Endothelial cell of umbilical vein (primary cell): ENCODE results near the gene HRH2. TPM values are rescaled to one million over a fixed set of nuclear protein-coding genes. Genes with fewer than 3 reads are reported as not detected.

Experiments
- BruUV-seq: library from RNA; stranded (reverse); fragments of 400-500 nt; replicated peaks from 2 replicates; lab custom pipeline; 2021; lab: Mats Ljungman, UMichigan
- CTCF ChIA-PET: fragments of 300-600, 350-600 bp; sonication (Branson Sonifier 250); formaldehyde crosslinking; loops from one replicate; lab custom pipeline; 2021; ENCODE audit warnings: antibody characterized with exemption, inconsistent platforms; lab: Charles Lee
- POLR2A ChIA-PET: fragments of 300-600, 350-600 bp; sonication (Branson Sonifier 250); formaldehyde crosslinking; loops from one replicate; lab custom pipeline; 2021; ENCODE audit warnings: antibody characterized with exemption, inconsistent platforms; lab: Charles Lee
- DNase-seq: peaks from one replicate; pipeline ENCODE4 v3.0.0-alpha.2; 2011; ENCODE audit warnings: low read depth, low spot score
- FAIRE-seq: peaks from 2 replicates; lab custom pipeline; 2011; peaks lifted over from hg19 to GRCh38; lab: Jason Lieb, UNC
- H2AFZ ChIP-seq: 2 replicates; pipeline ENCODE4 v1.6.0; 2012; ENCODE audit warnings: low read depth, low read length, control low read depth, inconsistent platforms
- H3K27ac ChIP-seq: 2 replicates; pipeline ENCODE4 v1.5.1; 2011; ENCODE audit warnings: low read depth, mild to moderate bottlenecking, control low read depth, low read length, moderate library complexity; ENCODE audit not compliant: insufficient read depth
- H3K27me3 ChIP-seq, 2 experiments: 2 replicates each; pipeline versions ENCODE4 v1.6.0 to v1.6.1; 2011; ENCODE audit warnings: low read length in 2 of 2, mixed read lengths in 1 of 2; ENCODE audit not compliant: control insufficient read depth in 2 of 2, insufficient read depth in 2 of 2
- H3K36me3 ChIP-seq, 2 experiments: 2 replicates in 1 of 2; 3 replicates in 1 of 2; pipeline ENCODE4 v1.5.1; 2011; ENCODE audit warnings: low read length in 2 of 2, mild to moderate bottlenecking in 1 of 2, moderate library complexity in 1 of 2; ENCODE audit not compliant: control insufficient read depth in 2 of 2, insufficient read depth in 2 of 2; ENCODE audit errors: extremely low read depth in 1 of 2
- H3K4me1 ChIP-seq: 3 replicates; pipeline ENCODE4 v1.5.1; 2011; ENCODE audit warnings: mild to moderate bottlenecking, low read length; ENCODE audit not compliant: control insufficient read depth, insufficient read depth; ENCODE audit errors: extremely low read depth
- H3K4me2 ChIP-seq: 2 replicates; pipeline ENCODE4 v1.6.1; 2011; ENCODE audit warnings: low read length, control low read depth, mixed read lengths; ENCODE audit not compliant: insufficient read depth
- H3K4me3 ChIP-seq, 3 experiments: fragments of 200-600 bp in 1 of 3; sonication (generic), shearing (Covaris generic) in 1 of 3; replicated peaks in 1 of 3; 2 replicates each; pipeline ENCODE4 v1.5.1; 2011 to 2016; ENCODE audit warnings: control low read depth in 3 of 3, low read length in 3 of 3, mild to moderate bottlenecking in 2 of 3, inconsistent platforms in 1 of 3, low read depth in 1 of 3, moderate library complexity in 1 of 3; ENCODE audit not compliant: insufficient read depth in 1 of 3
- H3K79me2 ChIP-seq: 2 replicates; pipeline ENCODE4 v1.6.0; 2012; ENCODE audit warnings: low read length, inconsistent platforms; ENCODE audit not compliant: control insufficient read depth, insufficient read depth
- H3K9ac ChIP-seq: replicated peaks from 2 replicates; pipeline ENCODE3; 2011; ENCODE audit warnings: low read length, control low read depth; ENCODE audit not compliant: insufficient read depth; ENCODE audit errors: extremely low read depth
- H3K9me1 ChIP-seq: replicated peaks from 3 replicates; pipeline ENCODE4 v1.6.0; 2011; ENCODE audit warnings: mild to moderate bottlenecking, low read length; ENCODE audit not compliant: control insufficient read depth, insufficient read depth; ENCODE audit errors: extremely low read depth
- H3K9me3 ChIP-seq: replicated peaks from 2 replicates; pipeline ENCODE4 v1.5.1; 2012; ENCODE audit warnings: low read length, inconsistent platforms; ENCODE audit not compliant: control insufficient read depth, insufficient read depth
- H4K20me1 ChIP-seq: replicated peaks from 2 replicates; pipeline ENCODE3; 2011; ENCODE audit warnings: mild to moderate bottlenecking, low read length; ENCODE audit not compliant: control insufficient read depth, insufficient read depth; ENCODE audit errors: extremely low read depth
- CTCF ChIP-seq, 2 donors: IDR thresholded peaks; 1 replicate in 1 of 2; 2 replicates in 1 of 2; pipeline ENCODE4 v1.5.1; 2011; ENCODE audit warnings: low read length in 2 of 2, mild to moderate bottlenecking in 2 of 2, moderate library complexity in 2 of 2, control low read depth in 1 of 2, inconsistent platforms in 1 of 2, low read depth in 1 of 2; ENCODE audit not compliant: insufficient read depth in 1 of 2; ENCODE audit errors: extremely low read depth in 1 of 2
- EZH2 ChIP-seq: IDR thresholded peaks from 2 replicates; pipeline ENCODE4 v1.6.1; 2012; ENCODE audit warnings: borderline replicate concordance, low read depth, mild to moderate bottlenecking, moderate library complexity, low read length, inconsistent platforms; ENCODE audit not compliant: severe bottlenecking
- FOS ChIP-seq: IDR thresholded peaks from 2 replicates; pipeline ENCODE4 v1.6.1; 2011; ENCODE audit warnings: mild to moderate bottlenecking, low read length, moderate library complexity, borderline replicate concordance; ENCODE audit not compliant: insufficient read depth
- GATA2 ChIP-seq: IDR thresholded peaks from 2 replicates; pipeline ENCODE4 v1.7.0; 2011; ENCODE audit warnings: low read depth, mild to moderate bottlenecking, moderate library complexity, mixed read lengths, low read length; ENCODE audit not compliant: insufficient read length, insufficient read depth
- JUN ChIP-seq: IDR thresholded peaks from 2 replicates; pipeline ENCODE4 v1.6.1; 2011; ENCODE audit warnings: borderline replicate concordance, low read depth; ENCODE audit not compliant: insufficient read length, insufficient read depth
- MAX ChIP-seq: IDR thresholded peaks from 2 replicates; pipeline ENCODE4 v1.6.1; 2011; ENCODE audit not compliant: insufficient read depth, insufficient read length
- MYC ChIP-seq: IDR thresholded peaks from one replicate; pipeline ENCODE4 v1.6.1; 2011; ENCODE audit warnings: mild to moderate bottlenecking, low read depth, low read length
- POLR2A ChIP-seq: IDR thresholded peaks from 2 replicates; pipeline ENCODE4 v1.6.1; 2012; ENCODE audit warnings: low read depth, mild to moderate bottlenecking, control low read depth, low read length
- POLR2AphosphoS5 ChIP-seq: IDR thresholded peaks from 2 replicates; pipeline ENCODE4 v1.6.1; 2012; ENCODE audit warnings: low read depth, mild to moderate bottlenecking, control low read depth, low read length, moderate library complexity; ENCODE audit not compliant: insufficient read depth
- dilution Hi-C: fragments of 300-500 bp; cut with MboI; formaldehyde crosslinking; loops from one replicate; pipeline ENCODE4 v1.15.0; 2019; ENCODE audit warnings: low sequenced_read_pairs; ENCODE audit not compliant: extremely low pct_ligation_motif_present
- intact Hi-C: fragments of 100-400 bp; cut with micrococcal nuclease; formaldehyde crosslinking; loops from one replicate; pipeline ENCODE4 v1.10.0; 2022
- polyA plus RNA-seq, 4 experiments: library from polyadenylated mRNA; depleted of rRNA in 3 of 4; stranded (reverse) in 3 of 4; unstranded in 1 of 4; fragments of >200 nt; gene quantifications; 2 replicates each; pipeline versions ENCODE4 v1.2.1 to v1.2.3, GENCODE V29; 2011 to 2012; ENCODE audit warnings: missing spikeins in 1 of 4
- total RNA-seq: library from RNA; stranded (reverse); gene quantifications from 2 replicates; pipeline ENCODE4 v1.2.3, GENCODE V29; 2021

HRH2 gene
- total and polyA plus RNA-seq, 2 donors (not counting 3 experiments of a cell fraction or from before 2014, with no cell fraction given) = not detected

- H3K27ac ChIP-seq = no peak overlapping the region
- no peak overlapping the region for H3K4me3 ChIP-seq
- FAIRE-seq = no peak
- POLR2A ChIA-PET = no interaction called here
- no TSS peak for BruUV-seq
- no peak overlapping the region for H2AFZ ChIP-seq
- intact Hi-C loops (no loop called here), dilution Hi-C loops (no loop called here)
- H3K9me1 ChIP-seq = no peaks in the 10 kb centered on the region
- H4K20me1 ChIP-seq = no peaks in the 10 kb centered on the region
- no peak for DNase-seq
- no peak for TF ChIP-seq JUN
- no peak for TF ChIP-seq GATA2
- TF ChIP-seq EZH2 = no peak
- TF ChIP-seq MAX = no peak
- TF ChIP-seq POLR2A = no peak
- CTCF ChIA-PET = no interaction called here
- H3K9me3 ChIP-seq = peaks cover 2% of the 10 kb centered on the region
- H3K27me3 ChIP-seq = no peaks in the 10 kb centered on the region
- H3K9ac ChIP-seq = no peak overlapping the region
- no peaks in the 10 kb centered on the region for H3K36me3 ChIP-seq
- no peaks in the 10 kb centered on the region for H3K4me1 ChIP-seq
- no peaks in the 10 kb centered on the region for H3K79me2 ChIP-seq
- no peak overlapping the region for H3K4me2 ChIP-seq
These were observed 35.9 kb upstream of the HRH2 start for GRCh38 chr5:175621971-175622370.

- no peaks in the 10 kb centered on the region for H3K4me1 ChIP-seq
- no peak overlapping the region for H3K9ac ChIP-seq
- no peaks in the 10 kb centered on the region for H4K20me1 ChIP-seq
- H3K36me3 ChIP-seq = no peaks in the 10 kb centered on the region
- POLR2A ChIA-PET = no interaction called here
- no peak overlapping the region for H2AFZ ChIP-seq
- no TSS peak for BruUV-seq
- no peaks in the 10 kb centered on the region for H3K9me1 ChIP-seq
- H3K9me3 ChIP-seq = peaks cover 2% of the 10 kb centered on the region
- DNase-seq (no peak), FAIRE-seq (no peak)
- no peak overlapping the region for H3K4me2 ChIP-seq
- no peaks in the 10 kb centered on the region for H3K27me3 ChIP-seq
- H3K79me2 ChIP-seq = no peaks in the 10 kb centered on the region
- no peak overlapping the region for H3K4me3 ChIP-seq
- no peak for TF ChIP-seq JUN
- no peak for TF ChIP-seq MAX
- no peak for TF ChIP-seq EZH2
- TF ChIP-seq POLR2AphosphoS5 = no peak
- no peak for TF ChIP-seq POLR2A
- no peak for TF ChIP-seq CTCF (IDR thresholded peaks at IDR 0.05; ENCODE audit: extremely low read depth in 1 of 2, insufficient read depth in 1 of 2, low read depth in 1 of 2, low read length in 2 of 2)
- no peak for TF ChIP-seq FOS
- TF ChIP-seq MYC = no peak
- no peak for TF ChIP-seq GATA2
- intact Hi-C loops = no loop called here
- CTCF ChIA-PET = no interaction called here
- no peak overlapping the region for H3K27ac ChIP-seq
- dilution Hi-C loops = no loop called here
These were observed 34.8 kb upstream of the HRH2 start for GRCh38 chr5:175623088-175623487.
